ENCODE data around the gene TMEM151B.

- TF ChIP-seq CTCF (IDR thresholded peaks at IDR 0.05 in 2 of 3, conservative IDR thresholded peaks at IDR 0.05 in 1 of 3; ENCODE audit: borderline replicate concordance in 1 of 3, insufficient read depth in 1 of 3, low read depth in 2 of 3, low read length in 2 of 3) = no peak
- no peak for TF ChIP-seq SIN3A (IDR thresholded peaks at IDR 0.05; ENCODE audit: low read depth)
- no peak for TF ChIP-seq ZNF274 (IDR thresholded peaks at IDR 0.05; ENCODE audit: low read depth, low read length)
- TF ChIP-seq POLR2AphosphoS5 (IDR thresholded peaks at IDR 0.05; ENCODE audit: low read depth, low read length) = no peak
- TF ChIP-seq, protein P1, sequence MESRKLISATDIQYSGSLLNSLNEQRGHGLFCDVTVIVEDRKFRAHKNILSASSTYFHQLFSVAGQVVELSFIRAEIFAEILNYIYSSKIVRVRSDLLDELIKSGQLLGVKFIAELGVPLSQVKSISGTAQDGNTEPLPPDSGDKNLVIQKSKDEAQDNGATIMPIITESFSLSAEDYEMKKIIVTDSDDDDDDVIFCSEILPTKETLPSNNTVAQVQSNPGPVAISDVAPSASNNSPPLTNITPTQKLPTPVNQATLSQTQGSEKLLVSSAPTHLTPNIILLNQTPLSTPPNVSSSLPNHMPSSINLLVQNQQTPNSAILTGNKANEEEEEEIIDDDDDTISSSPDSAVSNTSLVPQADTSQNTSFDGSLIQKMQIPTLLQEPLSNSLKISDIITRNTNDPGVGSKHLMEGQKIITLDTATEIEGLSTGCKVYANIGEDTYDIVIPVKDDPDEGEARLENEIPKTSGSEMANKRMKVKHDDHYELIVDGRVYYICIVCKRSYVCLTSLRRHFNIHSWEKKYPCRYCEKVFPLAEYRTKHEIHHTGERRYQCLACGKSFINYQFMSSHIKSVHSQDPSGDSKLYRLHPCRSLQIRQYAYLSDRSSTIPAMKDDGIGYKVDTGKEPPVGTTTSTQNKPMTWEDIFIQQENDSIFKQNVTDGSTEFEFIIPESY (IDR thresholded peaks at IDR 0.05; ENCODE audit: extremely low read depth, insufficient replicate concordance, low read length) = no peak
Observed at GRCh38 chr6:44225579-44226325, 44.5 kb upstream of the TMEM151B start.

All from HCT116 (cell line).